Activated CD4-positive, CD25-positive, alpha-beta regulatory T cell treated with anti-CD3 and anti-CD28 coated beads, Interleukin-2, amount 50 U/mL, for 72 hours (primary cell): ENCODE results near the gene C1orf53.
A peak's percentile ranks its signal among the peaks of the same experiment; 100 is the strongest.
"Not testable (repeated sequence)": the region's sequence is repeated elsewhere in the genome, so short reads cannot be mapped to it uniquely, and the experiment has no call there.

Experiments used
- DNase-seq: peaks from one replicate; pipeline ENCODE4 v3.0.0; 2021

The C1orf53 gene

GRCh38 chr1:197902454-197903195, at the start of gene C1orf53:
Gene C1orf53, plus strand, starts transcription at chr1:197902630. Its CDS starts 20 bp downstream, at chr1:197902650.
- peak; percentile 85 for DNase-seq

- not testable (repeated sequence) for DNase-seq
These were observed 46.7 kb upstream of the C1orf53 start for GRCh38 chr1:197855751-197856150.

GRCh38 chr1:197857477-197857876, 45.0 kb upstream of the C1orf53 start:
- DNase-seq = no peak

GRCh38 chr1:197859024-197859423, 43.4 kb upstream of the C1orf53 start:
- no peak for DNase-seq

GRCh38 chr1:197862221-197862620, 40.2 kb upstream of the C1orf53 start:
- DNase-seq = no peak

- DNase-seq = no peak
These were observed 39.8 kb upstream of the C1orf53 start for GRCh38 chr1:197862671-197863070.

- no peak for DNase-seq
These were observed 36.6 kb upstream of the C1orf53 start for GRCh38 chr1:197865809-197866208.

- DNase-seq = no peak
These were observed 33.5 kb upstream of the C1orf53 start for GRCh38 chr1:197868751-197869489.

GRCh38 chr1:197869490-197870077, 32.8 kb upstream of the C1orf53 start:
- DNase-seq = no peak

- no peak for DNase-seq
These were observed 25.5 kb upstream of the C1orf53 start for GRCh38 chr1:197876894-197877293.

- DNase-seq = not testable (repeated sequence)
These were observed 22.0 kb upstream of the C1orf53 start for GRCh38 chr1:197880385-197880784.

GRCh38 chr1:197882241-197882640, 20.2 kb upstream of the C1orf53 start:
- not testable (repeated sequence) for DNase-seq

GRCh38 chr1:197884173-197884572, 18.3 kb upstream of the C1orf53 start:
- DNase-seq = no peak

- no peak for DNase-seq
These were observed 11.5 kb upstream of the C1orf53 start for GRCh38 chr1:197890936-197891335.

- DNase-seq = no peak
These were observed 9.7 kb upstream of the C1orf53 start for GRCh38 chr1:197892684-197893083.

GRCh38 chr1:197896301-197896700, 6.1 kb upstream of the C1orf53 start:
- DNase-seq = no peak

GRCh38 chr1:197899037-197899436, 3.4 kb upstream of the C1orf53 start:
- no peak for DNase-seq

- DNase-seq = no peak
These were observed 338 bp upstream of the C1orf53 start for GRCh38 chr1:197902131-197902453.

- DNase-seq = no peak
These were observed 725 bp downstream of the C1orf53 start for GRCh38 chr1:197903196-197903514.

- DNase-seq = no peak
These were observed 1.8 kb downstream of the C1orf53 start for GRCh38 chr1:197904126-197904787.

- DNase-seq = no peak
These were observed 3.4 kb downstream of the C1orf53 start for GRCh38 chr1:197905699-197906351.

- DNase-seq = no peak
These were observed 5.6 kb downstream of the C1orf53 start for GRCh38 chr1:197907846-197908616.
